NB4 (cell line): ENCODE measurements around the gene ARRDC4.

Experiments used
- CTCF ChIP-seq: IDR thresholded peaks from one replicate; pipeline ENCODE4 v1.5.1; 2012; ENCODE audit warnings: low read depth, low read length
- MAX ChIP-seq: IDR thresholded peaks from 2 replicates; pipeline ENCODE4 v1.6.1; 2011; ENCODE audit warnings: low read depth, low read length

GRCh38 chr15:98018761-98019351 lies 58.4 kb downstream of the ARRDC4 start:
- TF ChIP-seq MAX (no peak), CTCF (no peak)
